GM21515 (cell line): ENCODE results near the gene DHX16.
"Not testable (repeated sequence)": the region's sequence is repeated elsewhere in the genome, so short reads cannot be mapped to it uniquely, and the experiment has no call there.

Experiments used
- ATAC-seq: cut with Tn5 transposase; IDR thresholded peaks from one replicate; pipeline ENCODE4 v1.9.1; 2021; ENCODE audit not compliant: unreplicated experiment

Gene DHX16

GRCh38 chr6:30672445-30673253 lies at the start of gene DHX16:
DHX16 (minus strand) TSS chr6:30673006; CDS start chr6:30672841, 165 bp downstream.
- peak; percentile 67 for ATAC-seq

DNA sequence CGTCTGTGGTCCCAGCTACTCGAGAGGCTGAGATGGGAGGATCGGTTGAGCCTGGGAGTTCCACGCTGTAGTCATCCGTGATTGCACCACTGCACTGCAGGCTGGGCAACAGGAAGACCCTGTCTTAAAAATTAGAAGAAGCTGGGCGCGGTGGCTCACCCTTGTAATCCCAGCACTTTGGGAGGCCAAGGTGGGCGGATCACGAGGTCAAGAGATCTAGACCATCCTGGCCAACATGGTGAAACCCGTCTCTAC lies 49.1 kb upstream of the DHX16 start:
- not testable (repeated sequence) for ATAC-seq

GRCh38 chr6:30721198-30722024 lies 48.6 kb upstream of the DHX16 start:
- no peak for ATAC-seq

DNA sequence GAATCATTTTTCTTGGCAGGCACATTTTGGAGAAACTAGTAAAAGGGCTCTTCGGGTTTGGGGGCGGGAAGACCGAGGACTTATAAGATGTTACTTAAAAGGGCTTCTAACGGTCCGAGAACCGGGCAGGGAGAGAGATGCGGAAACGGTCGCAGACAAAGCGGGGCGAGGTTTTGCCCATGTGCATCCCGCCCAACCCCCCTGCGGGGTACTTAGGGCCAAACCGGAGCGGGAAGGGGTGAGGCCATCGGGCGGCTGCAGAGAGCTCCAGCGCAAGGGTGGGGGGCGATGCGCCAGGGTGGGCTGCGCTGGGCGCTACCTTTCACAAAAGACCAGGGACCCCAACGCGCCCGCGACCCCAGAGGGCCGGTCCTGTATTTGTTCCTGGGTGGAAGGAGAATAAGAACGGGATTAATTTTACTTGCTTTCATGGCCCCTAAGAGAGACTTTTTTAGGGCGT lies 48.0 kb upstream of the DHX16 start:
- ATAC-seq: no peak

DNA sequence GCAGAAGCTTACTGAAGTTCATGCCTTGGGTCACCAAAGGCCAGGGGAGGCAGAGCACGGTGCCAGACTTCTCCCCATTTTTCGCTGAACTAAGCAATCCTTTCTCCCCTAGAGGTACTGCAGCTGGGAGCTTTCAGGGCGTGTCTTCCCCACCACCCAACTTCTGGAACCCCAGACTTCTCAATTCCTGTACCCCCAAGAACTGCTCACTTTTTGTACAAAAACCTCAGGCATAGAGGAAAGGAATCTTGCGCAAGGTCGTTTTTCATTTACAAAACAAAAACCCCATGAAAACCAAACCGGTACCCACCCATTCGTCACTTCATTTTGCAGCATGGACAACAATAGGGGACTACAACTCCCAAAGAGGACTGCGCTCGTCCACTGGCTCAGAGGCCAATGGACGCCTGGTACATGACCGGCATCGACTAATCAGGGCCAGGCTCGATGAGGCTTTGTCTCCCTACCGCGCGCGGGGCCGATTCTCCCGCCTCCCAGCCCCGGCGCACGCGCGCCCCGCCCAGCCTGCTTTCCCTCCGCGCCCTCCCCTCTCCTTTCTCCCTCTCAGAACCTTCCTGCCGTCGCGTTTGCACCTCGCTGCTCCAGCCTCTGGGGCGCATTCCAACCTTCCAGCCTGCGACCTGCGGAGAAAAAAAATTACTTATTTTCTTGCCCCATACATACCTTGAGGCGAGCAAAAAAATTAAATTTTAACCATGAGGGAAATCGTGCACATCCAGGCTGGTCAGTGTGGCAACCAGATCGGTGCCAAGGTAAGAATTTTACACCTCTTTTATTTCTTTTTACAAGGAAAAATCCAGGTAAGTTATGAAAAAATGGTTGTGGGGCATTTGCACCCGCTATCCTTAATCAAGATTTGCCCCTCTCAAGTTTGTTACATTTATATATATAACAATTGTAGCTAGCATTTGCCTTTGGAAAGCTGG lies 47.3 kb upstream of the DHX16 start, which contains the start of gene TUBB:
Gene TUBB (plus strand): TSS at position 562 of the 947 bp plus-strand sequence. CDS start 155 bp downstream, at position 717.
- ATAC-seq: peak; percentile 39

DNA sequence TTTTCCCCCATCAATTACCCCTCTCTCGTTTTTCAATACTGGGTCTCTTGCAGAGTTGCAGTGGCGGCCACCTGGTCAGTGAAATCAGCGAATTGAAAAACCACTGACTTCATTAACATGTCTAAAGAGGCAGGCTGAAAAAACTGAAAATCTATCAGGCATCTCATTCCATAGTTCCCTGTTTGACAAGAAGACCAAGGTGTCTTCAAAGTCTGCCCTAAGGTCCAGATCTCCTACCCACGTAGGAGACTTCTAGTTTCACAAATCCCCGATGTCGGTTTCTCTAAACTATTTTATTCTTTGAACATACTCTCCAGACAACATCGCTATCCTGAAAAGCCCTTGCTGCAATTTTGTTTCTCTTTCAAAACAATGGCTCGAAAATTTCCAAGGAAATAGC lies 46.5 kb upstream of the DHX16 start:
- no peak for ATAC-seq

DNA sequence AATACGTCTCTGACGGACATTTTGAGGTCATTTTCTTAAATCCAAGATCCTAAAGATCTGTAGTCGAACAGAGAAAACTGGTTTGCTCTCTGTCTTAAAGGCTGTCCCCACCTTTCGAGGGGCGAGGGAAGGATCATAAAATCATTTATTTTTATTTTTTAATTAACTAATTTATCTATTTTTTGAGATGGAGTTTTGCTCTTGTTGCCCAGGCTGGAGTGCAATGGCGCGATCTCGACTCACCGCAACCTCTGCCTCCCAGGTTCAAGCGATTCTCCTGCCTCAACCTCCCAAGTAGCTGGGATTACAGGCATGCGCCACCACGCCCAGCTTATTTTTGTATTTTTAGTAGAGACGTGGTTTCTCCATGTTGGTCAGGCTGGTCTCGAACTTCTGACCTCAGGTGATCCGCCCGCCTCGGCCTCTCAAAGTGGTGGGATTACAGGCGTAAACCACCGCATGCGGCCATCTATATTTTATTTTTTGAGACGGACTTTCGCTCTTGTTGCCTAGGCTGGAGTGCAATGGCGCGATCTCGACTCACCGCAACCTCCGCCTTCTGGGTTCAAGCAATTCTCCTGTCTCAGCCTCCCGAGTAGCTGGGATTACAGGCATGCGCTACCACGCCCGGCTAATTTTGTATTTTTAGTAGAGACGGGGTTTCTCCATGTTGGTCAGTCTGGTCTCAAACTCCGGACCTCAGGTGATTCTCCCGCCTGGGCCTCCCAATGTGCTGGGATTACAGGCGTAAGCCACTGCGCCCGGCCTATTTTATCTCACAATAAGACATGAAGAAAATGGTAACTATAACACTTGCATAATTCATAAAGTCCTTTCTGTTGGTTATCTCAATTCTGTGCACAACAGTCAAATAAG lies 45.3 kb upstream of the DHX16 start:
- not testable (repeated sequence) for ATAC-seq

DNA sequence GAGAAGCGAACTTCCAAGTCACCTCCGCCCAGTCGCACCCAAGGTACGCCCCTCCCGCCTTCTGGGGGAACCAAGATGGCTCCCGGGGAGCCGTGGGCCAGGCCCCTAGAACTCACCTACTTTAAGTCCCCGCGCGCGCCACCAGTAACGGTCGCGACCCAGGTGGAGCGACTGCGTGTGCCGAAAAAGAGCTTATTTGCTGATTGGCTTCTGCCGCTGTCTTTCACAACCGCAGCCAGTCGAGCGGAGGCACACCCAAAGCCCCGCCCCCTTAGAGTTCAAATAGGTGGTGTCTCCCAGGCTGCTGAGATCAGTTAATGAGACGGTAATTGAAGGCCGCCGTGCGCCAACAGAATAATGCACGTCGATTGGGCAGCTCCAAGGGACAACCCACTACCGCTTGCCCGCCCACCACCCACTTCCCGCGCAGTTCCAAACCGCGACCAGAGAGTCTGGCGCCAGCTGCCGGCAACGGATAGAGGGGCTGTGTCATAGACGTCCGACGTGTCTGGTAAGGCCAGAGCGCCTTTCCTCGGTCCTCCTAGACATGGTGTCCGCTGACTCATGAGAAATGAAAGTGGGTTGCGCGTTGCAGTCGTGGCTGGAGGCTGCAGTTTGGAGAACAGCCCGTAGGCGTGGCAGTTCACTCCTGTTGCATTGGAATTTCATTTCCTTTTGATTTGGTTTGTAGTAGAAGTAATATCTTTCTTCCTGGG lies 44.5 kb upstream of the DHX16 start, which contains the start of gene MDC1:
Gene MDC1 (minus strand): TSS at position 153 of the 716 bp plus-strand sequence. CDS start 2,106 bp downstream, outside the sequence.
- peak; percentile 71 for ATAC-seq

- no peak for ATAC-seq
Measured at GRCh38 chr6:30716879-30717128, 44.0 kb upstream of the DHX16 start.

- ATAC-seq: no peak
Measured at GRCh38 chr6:30714263-30714662, 41.5 kb upstream of the DHX16 start.

DNA sequence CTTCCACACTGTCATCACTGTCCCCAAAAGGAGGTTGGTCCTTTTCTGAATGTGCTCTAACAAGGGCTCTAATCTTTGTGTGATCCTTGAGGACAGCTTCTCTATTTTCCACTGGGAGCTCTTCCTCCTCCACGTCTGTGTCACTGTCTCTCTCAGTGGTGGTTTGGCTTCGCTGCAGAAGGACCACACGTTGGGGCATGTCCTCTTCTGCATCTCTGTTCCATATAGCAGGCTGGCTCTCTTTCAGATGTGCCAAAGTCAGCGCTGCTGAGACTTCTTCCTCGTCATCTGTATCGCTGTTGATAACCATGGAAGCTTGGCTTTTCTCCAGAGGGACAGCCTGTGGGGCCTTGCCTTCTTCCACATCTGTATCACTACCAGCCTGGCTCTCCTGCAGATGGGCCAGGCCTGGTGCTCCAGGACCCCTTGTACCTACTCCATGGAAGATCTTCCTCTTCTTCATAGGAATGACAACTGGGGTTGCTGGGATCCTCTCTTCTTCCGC lies 39.7 kb upstream of the DHX16 start:
- no peak for ATAC-seq

DNA sequence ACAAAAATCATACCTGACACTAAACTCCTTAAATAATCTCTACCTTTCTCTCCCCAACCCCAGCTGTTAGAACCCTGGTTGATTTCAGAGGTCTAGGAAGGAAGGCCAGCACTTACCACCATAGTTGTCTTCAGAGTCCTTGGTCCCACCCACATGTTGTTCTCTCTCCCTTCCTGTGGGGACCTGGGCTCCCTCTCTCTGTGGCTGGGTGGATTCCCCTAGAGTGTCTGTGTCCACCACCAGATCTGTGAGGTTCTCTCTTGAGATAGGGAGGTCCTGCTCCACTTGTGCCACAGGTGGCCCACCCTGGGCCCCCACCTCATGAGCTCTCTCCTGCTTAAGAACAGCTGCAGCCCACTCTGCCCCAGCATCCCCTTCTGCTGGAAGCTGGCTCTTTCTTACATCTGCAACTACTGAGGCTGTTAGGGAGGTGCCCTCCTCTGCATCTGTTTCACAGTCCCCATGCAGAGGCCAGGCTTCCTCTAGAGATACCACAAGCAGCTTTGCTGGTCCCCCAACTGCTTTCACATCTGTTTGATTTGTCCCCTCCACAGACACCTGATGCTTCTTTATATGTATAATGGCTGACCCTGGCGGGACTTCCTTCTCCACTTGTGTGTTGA lies 39.1 kb upstream of the DHX16 start:
- no peak for ATAC-seq

DNA sequence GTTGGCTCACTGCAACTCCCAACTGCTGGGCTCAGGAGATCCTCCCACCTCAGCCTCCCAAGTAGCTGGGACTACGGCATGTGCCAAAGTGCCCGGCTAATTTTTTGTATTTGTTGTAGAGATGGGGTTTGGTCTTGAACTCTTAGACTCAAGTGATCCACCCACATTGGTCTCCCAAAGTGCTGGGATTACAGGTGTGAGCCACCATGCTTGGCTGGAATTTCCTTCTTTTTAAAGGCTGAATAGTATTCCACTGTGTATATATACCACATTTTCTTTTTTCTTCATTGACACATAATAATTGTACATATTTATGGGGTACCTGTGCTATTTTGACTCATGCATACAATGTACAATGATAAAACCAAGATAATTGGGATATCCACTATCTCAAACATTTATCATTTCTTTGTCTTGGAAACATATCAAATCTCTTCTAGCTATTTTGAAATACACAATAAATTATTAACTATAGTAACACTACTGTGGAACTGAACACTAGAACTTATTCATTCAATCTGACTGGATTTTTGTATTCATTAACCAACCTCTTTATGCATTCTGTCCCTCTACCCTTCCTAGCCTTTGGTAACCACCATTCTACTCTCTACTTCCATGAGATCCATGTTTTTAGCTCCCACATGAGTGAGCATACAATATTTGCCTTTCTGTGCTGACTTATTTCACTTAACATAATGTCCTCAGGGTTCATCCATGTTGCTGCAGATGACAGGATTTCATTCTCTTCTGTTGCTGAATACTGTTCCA lies 36.5 kb upstream of the DHX16 start:
- no peak for ATAC-seq

DNA sequence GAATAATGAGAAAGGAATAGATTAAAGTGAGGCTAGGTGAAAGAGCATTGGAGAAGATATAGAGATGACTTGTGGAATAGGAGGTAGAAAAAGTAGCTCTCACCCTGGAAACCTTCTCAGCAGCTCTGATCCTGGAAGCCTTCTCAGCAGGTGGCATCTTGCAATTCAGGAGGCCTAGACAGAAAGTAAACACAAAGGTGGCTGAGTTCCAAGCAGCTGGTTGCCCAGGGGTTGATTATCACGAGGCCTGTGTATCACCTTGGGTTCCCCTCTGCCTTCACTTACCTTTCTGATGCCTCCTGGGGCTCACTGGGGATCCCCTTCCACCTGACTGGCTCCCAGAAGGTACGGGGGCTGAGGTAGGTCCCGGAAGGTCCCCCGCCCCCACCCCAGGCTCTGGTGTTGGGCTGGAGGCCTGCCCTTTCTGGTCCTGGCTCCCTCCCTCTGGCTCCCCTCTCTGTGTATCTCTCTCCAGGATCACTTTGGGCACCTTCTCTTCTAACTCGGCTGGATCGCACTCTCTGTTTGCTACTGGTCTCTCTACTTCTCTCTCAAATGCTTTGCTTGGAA lies 34.6 kb upstream of the DHX16 start:
- no peak for ATAC-seq

DNA sequence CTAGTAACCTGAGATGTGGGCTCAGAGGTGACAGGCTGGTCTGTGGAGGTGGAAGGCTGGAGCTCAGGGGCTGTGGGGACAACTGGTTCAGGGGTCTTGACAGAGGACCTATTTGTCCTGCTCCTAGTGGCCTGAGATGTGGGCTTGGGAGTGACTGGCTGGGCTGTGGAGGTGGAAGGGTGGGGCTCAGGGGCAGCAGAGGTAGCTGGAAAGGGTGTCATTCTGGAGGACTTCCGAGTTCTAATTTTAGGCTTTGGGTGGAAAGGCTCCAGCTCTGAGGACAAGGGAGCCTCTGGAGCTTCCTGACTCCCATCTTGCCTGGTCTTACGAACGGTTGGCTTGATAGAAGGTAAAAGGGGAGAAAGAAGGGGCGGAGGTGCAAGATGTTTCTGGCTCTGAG lies 32.8 kb upstream of the DHX16 start:
- ATAC-seq: no peak

DNA sequence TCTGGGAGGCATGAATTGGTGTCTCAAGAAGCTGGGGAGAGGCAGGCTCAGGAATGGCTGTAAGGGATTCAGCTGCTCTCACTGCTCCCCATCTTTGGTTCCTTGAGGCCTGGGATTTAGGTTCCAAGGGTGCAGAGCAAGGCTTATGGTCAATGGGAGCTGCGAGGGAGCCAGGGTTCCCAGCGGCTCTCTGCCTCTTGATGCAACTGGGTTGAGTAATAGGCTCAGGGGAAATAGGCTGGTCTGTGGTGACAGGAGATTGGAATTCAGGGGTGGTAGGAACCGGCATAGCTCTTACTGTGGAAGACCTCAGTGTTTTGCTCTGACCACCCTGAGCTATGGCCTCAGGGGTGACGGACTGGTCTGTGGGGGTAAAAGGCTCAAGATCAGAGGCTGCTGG lies 31.0 kb upstream of the DHX16 start:
- no peak for ATAC-seq

DNA sequence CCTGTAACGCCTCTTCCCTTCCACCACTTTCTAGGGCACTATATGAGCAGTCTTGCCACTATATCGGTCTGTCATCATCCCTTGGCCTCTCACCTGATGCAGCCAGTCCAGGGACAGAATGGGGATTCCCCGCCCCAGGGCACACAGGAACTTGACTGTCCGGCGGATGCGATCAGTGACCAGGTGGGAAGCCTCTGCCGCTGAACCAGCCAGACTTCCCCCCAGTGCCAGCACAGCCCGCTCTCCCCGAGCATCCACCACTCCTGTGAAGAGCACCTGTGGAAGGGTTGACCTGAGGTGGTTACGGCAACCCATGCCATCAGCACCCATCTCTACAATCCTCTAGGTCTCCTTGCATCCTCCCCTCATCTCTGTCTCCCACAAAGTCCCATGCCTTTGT lies 30.2 kb upstream of the DHX16 start:
- ATAC-seq: no peak

DNA sequence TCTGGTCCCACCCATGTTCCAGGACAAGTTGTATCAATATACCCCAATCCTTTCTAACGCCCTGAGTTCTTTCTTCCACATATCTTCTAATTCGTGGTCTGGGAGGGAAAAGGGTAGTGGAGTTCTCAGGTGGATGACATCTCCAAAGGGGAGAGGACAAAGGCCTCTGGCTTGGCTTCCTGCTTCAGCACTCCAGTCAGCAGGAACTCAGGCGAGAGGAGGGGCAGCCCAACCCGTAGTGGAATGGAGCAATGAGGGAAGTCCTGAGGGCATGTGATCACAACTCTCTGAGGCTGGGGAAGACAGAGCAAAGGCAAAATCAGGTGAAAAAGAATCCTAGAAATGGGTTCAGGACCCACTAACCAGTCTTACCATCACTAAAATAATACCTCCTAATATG lies 27.5 kb upstream of the DHX16 start:
- no peak for ATAC-seq
